NCI-H1417 treated with DMSO at 0.1 percent for 48 hours (cell line): ENCODE data around the gene ARMC8.
A peak's percentile ranks its signal among the peaks of the same experiment; 100 is the strongest.
"Not testable (repeated sequence)": the region's sequence is repeated elsewhere in the genome, so short reads cannot be mapped to it uniquely, and the experiment has no call there.

Experiments
- DNase-seq: peaks from one replicate; lab custom pipeline; 2025; lab: John Stamatoyannopoulos, UW

Gene ARMC8, protein sequence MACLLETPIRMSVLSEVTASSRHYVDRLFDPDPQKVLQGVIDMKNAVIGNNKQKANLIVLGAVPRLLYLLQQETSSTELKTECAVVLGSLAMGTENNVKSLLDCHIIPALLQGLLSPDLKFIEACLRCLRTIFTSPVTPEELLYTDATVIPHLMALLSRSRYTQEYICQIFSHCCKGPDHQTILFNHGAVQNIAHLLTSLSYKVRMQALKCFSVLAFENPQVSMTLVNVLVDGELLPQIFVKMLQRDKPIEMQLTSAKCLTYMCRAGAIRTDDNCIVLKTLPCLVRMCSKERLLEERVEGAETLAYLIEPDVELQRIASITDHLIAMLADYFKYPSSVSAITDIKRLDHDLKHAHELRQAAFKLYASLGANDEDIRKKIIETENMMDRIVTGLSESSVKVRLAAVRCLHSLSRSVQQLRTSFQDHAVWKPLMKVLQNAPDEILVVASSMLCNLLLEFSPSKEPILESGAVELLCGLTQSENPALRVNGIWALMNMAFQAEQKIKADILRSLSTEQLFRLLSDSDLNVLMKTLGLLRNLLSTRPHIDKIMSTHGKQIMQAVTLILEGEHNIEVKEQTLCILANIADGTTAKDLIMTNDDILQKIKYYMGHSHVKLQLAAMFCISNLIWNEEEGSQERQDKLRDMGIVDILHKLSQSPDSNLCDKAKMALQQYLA

DNA sequence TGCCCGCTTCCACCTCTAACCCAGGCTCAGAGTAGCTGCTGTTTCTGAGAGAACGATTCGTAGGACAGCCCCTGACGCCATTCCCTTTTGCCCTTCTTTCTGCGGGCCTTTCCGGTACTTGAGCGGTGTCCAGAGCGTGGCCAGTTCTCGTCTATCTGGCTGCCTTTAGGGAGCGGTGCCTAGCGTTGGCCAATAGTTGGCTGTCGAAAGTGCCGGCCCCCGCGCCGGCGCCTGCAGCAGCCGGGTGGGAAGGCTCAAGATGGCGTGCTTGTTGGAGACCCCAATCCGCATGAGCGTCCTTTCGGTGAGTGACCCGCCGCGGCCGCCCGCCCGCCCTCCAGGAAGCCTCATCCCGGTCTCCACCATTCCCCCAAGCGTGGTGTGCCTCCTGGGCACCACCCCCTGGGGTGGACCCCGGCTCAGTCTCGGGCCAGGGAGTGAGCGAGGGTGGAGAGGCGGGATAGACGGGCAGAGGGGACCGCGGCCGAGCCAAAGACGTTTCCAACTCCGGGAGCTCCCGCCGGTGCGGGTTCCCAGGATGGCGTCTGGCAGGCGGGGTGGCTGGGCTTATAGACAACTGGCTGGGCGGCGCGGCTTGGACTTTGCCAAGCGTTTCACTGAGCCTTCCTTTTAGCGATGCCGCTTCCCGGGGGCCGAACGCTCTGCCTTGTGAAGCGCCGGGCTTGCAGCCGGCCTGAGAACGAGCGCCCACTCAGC is at the start of gene ARMC8:
TSS of gene ARMC8 (plus strand) at position 6 of the 717 bp plus-strand sequence. CDS start at position 260, 254 bp downstream.
- DNase-seq: no peak

DNA sequence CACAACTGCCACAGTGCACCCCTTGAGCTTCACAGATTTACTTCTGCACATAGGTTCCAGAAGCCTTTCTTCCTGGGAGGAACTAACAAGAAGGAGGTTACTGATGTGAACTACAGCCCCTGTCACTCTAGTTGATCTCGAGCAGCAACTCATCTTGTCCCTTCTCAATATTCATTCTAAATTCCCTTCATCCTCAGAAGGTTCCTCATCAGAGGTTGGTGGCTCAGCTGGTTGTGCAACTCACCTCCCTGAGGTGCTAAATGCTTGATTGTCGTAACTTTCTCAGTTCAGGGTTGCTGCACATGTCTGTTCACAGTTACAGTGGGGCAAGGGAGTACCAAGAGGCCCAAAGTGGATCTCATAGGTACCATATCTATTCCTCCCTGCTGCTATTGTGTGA is 49.2 kb upstream of the ARMC8 start:
- no peak for DNase-seq

DNA sequence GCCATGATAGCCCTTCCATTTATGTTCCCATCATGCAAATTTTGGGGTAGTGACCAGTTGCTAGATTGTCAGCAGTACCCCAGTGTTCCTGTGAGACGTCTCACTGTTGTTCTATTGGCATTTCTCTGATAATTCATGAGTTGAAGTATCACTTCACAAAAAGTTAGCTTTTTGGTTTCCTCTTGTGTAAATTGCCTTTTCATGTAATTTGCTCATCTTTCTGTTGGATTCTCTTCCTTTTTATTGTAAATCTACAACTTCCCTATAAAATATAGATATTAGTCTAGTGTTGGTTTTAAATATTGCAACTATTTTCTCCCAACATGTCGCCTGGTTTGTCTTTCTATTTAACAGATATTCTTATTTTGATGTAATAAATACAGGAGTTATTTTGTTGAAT is 47.4 kb upstream of the ARMC8 start:
- no peak for DNase-seq

DNA sequence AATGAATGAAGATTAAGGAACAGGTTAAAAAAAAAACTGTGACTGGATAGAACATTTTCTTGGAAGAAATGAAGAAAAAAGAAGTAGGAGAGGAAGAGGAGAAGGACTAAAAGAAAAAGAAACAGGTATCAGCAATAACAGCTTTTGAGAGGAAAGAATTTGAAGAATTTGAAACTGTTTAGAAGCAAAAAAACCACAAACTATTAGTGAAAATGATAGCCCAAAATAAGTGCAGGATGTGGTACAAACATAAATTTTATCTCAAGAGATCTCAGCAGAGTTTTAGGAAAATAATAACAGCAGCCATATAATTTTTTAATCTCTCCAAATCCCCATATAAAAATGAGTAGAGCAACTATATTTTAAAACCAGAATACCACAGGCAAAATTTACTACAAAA is 46.2 kb upstream of the ARMC8 start:
- DNase-seq: no peak

DNA sequence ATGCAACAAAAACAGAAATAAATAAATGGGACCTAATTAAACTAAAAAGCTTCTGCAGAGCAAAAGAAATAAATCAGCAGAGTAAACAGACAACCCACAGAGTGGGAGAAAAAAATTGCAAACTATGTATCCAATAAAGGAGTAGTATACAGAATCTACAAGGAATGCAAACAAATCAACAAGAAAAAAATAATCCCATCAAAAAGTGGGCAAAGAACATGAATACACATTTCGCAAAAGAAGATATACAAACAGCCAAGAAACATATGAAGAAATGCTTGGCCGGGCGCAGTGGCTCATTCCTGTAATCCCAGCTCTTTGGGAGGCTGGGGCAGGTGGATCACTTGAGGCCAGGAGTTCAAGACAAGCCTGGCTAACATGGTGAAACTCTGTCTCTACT is 44.9 kb upstream of the ARMC8 start:
- DNase-seq: not testable (repeated sequence)

DNA sequence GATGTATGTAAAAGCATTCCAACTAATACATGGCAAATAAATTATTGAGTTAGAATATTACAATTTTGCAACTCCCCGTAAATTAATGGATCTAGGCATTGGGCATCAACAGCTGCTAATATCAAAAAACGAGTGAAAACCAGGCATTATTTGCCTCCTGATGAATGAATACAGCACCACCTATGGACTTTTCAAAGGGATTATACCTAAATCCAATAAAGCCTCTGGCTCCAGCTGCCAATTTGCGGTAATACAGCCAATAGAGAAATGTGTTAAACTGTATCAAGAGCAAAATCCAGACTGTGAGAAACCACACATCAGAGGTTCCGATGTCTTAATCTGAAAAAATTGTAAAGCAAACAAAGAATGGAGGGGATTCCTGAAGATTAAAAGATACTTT is 38.6 kb upstream of the ARMC8 start:
- DNase-seq: no peak

DNA sequence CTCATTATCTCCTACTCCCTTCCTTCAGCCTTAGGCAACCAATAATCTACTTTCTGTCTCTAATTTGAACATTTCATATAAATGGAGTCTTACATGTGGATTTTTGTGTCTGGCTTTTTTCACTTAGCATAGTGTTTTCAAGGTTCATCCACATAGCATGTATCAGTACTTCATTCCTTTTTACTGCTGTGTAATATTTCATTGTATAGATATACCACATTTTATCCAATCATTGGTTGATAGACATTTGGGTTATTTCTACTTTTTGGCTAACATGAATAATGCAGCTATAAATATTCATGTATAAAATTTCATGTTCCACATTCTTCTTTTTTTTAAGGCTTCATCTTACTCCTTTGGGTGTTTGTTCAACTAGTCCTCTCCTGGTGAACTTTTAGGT is 32.6 kb upstream of the ARMC8 start:
- DNase-seq: no peak

DNA sequence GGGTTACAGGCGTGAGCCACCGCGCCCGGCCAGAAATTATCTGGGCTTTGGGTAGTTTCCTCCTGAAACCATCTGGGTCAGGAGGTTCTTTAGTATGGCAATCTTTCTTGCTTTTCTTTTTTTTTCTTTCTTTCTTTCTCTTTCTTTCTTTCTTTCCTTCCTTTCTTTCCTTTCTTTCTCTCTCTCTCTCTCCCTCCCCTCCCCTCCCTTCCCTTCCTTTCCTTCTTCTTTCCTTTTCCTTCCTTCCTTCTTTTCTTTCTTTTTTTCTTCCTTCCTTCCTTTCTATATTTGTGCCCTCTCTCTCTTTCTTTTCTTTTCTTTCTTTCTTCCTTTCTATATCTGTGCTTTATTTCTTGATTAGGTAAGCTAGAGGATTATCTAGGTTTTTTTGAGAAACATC is 29.4 kb upstream of the ARMC8 start:
- DNase-seq: no peak

DNA sequence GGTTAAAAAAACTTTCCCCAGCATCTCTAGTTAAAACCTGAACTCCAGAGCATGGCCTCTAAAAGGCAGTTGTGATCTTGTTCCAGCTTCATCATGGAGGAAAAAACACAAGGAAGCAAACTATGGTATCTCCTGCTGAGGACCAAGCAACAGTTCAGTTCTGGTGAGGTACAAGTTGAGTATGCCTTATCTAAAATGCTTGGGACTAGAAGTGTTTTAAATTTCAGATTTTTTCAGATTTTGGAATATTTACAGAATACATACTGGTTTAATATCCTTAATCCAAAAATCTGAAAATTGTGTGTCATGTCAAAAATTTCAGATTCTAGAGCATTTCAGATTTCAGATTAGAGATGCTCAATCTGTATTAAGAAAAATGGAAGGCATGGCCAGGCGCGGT is 22.0 kb upstream of the ARMC8 start:
- DNase-seq: no peak

DNA sequence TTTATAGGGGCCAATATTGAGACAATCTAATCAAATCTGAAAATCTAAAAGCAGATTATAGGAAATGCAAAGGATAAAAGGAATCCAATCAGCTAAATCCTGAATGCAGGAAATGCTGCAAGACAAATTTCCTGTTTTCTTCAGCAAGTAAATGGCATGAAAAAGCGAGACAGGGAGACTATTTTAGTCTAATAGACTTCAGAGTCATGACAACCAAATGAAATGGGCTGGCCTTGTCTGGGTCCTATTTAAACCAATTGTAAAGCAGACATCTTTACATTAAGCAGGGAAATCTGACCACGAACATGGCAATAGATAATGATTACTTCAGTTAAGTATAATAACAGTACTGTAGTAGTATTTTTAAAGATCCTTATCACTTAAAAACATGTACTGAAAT is 14.5 kb upstream of the ARMC8 start:
- DNase-seq: no peak

DNA sequence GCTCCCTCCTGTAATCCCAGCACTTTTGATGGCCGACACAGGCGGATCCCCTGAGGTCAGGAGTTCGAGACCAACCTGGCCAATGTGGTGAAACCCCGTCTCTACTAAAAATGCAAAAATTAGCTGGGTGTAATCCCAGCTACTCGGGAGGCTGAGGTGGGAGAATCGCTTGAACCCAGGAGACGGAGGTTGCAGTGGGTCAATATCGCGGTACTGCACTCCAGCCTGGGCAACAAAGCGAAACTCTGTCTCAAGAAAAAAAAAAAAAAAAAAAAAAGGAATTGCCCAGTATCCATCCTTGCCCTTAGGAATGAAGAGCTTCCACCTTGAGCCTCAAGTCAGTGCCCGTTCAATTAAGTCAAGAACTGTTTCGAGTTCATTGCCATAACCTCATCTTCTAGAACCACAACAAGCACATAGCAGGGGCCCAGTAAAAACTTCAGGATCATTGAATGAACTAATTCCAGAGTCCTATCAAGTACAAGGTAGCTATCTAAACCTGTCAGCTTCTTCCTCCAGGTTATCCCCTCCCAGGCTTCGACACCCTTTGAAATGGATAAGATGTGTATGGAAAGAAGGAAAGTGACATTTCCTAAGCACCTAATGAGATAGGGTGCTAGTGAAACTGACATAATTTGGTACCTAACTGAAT is 13.2 kb upstream of the ARMC8 start:
- DNase-seq: no peak

DNA sequence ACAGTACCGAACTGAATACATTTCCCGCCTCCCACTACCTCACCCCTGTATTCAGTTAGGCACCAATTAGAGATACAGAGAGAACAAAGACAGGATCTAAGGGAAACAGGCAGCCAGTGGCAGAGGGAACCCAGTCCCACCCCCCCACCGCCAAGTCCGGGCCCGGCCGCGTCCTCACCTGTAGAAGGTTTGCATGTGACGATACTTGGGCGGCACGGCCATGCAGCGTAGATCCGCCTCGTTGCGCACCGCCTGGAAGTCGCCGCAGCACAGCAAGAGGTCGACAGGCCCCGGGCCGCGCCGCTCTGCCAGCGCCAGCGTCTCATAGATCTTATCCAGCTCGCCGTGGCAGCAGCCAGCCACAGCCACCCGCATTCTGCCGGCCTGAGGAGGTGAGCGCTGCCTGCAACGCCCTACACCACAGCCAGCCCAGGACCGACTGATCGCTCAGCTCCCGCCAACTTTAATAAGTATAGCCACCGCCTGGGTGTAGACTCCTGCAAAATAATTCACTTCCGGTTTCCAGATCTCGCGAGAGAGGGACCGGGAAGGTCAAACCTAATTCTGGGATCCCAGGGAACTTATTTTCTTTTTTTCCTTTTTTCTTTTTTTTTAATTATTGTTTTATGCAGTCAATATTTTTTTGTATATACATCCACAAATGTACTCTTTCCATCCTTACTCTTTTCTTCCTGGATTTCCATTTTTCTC is 12.5 kb upstream of the ARMC8 start, which contains the start of gene DBR1:
TSS of gene DBR1 (minus strand) at position 501 of the 711 bp plus-strand sequence. CDS start at position 375, 126 bp downstream.
- DNase-seq: peak; percentile 69

DNA sequence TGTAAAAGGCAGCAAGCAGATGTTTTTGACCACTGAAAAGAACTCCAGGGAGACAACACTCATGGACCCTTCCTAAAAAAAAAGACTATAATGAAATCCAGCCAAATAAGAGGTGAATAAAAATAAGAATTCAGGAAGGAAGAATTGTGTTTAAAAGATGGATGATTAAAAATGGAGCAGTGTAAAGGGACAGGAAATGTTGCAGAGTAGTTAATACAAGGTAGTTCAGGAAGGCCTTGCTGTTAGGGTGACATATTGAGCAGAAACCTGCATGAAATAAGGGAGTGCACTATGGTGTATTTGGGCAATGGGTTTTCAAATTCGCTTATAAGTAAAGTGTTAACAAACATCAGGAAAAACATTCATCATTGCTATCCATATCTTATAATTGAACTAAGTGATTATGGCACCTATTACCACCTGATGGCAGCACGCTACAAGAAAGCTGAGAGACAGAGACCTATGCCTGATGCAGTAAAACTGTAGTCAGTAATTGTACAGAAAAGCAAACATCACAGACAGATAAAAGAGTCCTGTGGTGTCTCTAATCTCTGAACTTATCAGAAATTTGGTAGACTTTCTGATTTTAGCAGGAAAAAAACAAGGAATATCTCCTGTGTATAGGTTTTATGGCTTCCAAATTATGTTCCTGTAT is 6.6 kb upstream of the ARMC8 start:
- DNase-seq: peak; percentile 59

DNA sequence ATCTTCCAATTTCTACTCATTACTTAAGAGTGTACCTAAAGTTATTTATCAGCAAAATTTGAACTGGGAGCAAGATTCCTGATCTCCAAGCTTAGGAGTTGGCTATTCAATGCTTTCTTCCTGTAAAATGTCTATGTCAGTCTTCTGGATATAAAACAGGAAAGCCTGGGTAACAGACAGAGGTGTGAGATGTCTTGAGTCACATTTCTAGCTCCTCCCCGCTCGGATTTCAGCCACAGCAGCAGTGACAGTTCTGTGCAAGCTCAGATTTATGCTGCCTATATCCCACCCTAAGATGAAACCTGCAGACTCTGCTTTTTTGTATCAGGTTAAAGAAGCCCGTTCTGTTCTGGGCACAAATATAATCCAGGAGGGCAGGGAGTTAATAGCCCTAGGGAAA is 2.1 kb upstream of the ARMC8 start:
- no peak for DNase-seq

DNA sequence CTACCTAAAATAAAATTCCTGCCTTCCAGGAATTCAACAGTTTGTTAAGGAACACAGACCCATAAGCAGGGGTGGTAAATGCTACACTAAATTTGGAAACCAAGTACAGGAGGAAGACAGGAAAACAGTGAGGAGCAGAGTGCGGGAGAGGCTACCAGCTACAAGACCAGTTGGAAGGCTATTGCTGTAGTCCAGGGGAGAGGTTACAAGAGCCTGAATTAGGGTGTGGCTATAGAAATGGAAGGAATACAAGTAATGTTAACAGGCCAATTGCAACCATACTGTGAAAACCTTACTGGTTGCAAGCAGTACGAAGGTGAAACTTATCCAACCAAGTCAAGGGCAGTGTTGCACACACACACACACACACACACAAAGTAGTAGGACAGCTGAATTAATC is 880 bp upstream of the ARMC8 start:
- no peak for DNase-seq

DNA sequence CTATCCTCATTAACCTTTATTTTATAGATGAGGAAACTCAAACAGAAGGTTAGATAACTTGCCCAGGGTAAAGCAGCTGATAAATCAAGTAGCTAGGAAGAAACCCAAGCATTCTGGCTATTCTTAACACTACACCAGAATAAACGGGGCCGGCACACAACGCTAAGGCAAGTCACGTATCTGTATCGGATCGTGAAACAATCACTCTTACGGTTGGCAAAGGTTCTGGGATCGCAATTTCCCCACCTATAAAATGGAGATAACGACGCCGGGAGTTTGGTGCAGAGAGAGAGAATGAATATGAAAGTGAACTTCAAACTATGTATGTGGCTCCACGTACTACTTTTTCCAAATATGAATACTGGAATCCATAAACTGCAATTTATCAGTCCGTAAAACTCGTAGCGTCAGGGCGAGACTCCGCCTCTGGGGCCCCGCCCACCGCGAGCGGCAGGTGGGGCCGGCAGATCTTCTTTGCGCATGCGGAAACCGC is 252 bp upstream of the ARMC8 start:
- peak; percentile 65 for DNase-seq

DNA sequence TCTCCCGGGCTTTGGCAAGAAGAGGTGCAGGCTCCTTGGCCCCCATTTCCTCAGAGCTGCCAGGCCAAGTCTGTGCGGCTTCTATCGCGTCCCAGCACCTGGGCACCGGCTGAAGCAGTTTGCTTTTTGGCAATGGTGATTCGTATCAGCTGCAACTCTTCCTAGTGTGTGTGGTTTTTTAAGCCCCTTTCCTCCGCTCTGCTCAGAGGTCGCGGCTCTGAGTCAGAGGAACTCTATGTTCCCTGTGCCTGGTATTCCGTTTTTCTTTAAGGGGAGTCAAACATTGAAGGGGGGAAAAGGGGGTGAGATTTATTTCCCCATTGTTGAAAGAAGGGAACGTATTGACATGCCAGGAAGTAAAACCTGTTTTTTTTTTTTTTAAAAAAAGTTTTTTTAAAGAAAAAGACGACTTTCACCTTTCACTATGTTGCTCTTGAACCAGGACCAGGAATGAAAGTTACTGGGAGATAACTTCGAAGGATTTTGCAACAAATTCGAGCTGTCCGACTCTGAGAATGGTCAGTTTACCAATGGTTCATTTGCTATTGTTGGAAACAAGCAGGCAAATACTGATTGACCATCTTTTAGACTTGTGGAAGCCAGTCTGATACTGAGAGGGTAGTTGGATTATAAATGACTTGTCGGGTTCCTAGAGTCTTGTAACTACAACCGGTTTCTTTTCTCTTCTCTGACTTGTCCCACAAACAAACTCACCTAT is 1.1 kb downstream of the ARMC8 start:
- DNase-seq: no peak

DNA sequence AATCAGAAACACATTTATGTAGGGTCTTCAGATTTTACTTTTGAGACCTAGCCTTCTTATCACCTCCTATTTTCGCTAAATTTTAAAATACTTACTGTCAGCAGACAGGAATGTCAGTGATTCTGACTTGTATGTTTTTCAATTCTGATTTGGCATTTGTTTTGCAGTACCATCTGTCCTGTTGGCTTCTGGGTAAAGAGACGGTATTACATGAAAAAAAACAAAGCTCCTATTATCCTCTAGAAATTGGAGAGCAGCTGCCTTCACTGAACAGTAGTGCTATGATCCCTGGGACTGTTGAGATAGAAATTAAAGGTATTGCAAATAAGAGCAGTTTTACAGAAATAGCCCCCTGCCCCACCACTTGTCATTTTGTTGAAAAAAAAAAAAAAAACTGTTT is 8.4 kb downstream of the ARMC8 start:
- no peak for DNase-seq

DNA sequence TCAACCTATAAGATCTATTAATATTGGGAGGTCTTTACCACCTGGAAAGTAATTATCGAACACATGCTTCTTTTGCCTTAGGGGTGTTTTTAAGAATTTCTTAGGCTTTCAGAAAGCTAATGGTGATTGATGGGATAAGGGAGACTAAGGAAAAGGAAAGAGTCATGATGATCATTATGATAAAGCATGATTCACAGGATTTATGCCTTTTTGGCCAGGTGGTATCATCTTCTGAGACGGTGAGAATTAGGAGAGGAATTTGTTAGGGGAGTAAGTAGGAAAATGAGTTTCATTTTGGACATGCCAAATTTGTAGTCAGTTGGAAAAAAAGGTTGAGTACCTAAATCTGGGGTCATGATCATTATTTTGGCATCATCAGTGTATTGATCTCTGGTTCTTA is 8.9 kb downstream of the ARMC8 start:
- DNase-seq: no peak

DNA sequence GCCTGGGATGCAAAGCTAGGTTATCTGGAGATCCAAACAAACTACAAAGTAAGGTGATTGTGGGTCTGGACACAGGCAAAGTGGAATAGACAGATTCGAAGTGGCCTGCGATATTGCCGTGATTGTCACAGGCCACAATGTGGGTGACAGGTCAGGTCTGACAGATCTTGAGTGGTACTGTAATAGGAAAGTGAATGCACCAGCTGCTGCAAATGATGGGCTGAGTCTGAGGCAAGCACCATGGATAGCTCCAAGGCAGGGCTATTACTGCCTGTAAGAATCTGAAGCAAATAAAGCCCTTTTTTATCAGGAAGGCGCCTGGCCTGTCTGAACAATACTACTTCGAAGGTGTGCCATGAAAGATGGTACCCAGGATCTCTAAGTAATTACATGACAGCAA is 10.0 kb downstream of the ARMC8 start:
- no peak for DNase-seq
